Liver (tissue), 9 donors: ENCODE measurements around the gene GPR150. TPM values are rescaled to one million over a fixed set of nuclear protein-coding genes. Genes with fewer than 3 reads are reported as not detected.

ENCODE experiments used
- DNase-seq: peaks from one replicate; pipeline ENCODE4 v3.0.0-alpha.2; 2017; ENCODE audit warnings: low spot score
- H3K27ac ChIP-seq, 2 donors: one replicate each; pipeline ENCODE4 v1.7.0; 2013; ENCODE audit warnings: inconsistent platforms in 2 of 2, low read length in 2 of 2, control low read depth in 1 of 2, low read depth in 1 of 2, mild to moderate bottlenecking in 1 of 2
- H3K27me3 ChIP-seq, 4 donors: one replicate each; pipeline versions ENCODE4 v1.6.1 to v1.7.0; 2013; ENCODE audit warnings: low read length in 3 of 4, inconsistent platforms in 1 of 4, mild to moderate bottlenecking in 1 of 4, moderate library complexity in 1 of 4; ENCODE audit not compliant: control insufficient read depth in 4 of 4, insufficient read depth in 4 of 4
- H3K36me3 ChIP-seq, 4 donors: one replicate each; pipeline versions ENCODE4 v1.6.1 to v1.7.0; 2013; ENCODE audit warnings: low read length in 3 of 4, mild to moderate bottlenecking in 3 of 4, low read depth in 1 of 4, moderate library complexity in 1 of 4; ENCODE audit not compliant: control insufficient read depth in 4 of 4, insufficient read depth in 3 of 4
- H3K4me1 ChIP-seq, 4 donors: one replicate each; pipeline versions ENCODE4 v1.6.1 to v1.7.0; 2013; ENCODE audit warnings: low read length in 3 of 4, mild to moderate bottlenecking in 3 of 4, moderate library complexity in 1 of 4; ENCODE audit not compliant: control insufficient read depth in 4 of 4, insufficient read depth in 4 of 4
- H3K4me3 ChIP-seq, 3 donors: one replicate each; pipeline versions ENCODE4 v1.6.1 to v1.7.0; 2013; ENCODE audit warnings: low read length in 3 of 3, control low read depth in 1 of 3, low read depth in 1 of 3, mild to moderate bottlenecking in 1 of 3
- H3K9ac ChIP-seq, 2 donors: one replicate each; pipeline ENCODE4 v1.7.0; 2013; ENCODE audit warnings: low read length in 2 of 2, mild to moderate bottlenecking in 2 of 2, moderate library complexity in 2 of 2, control low read depth in 1 of 2, low read depth in 1 of 2
- H3K9me3 ChIP-seq, 4 donors: one replicate each; pipeline versions ENCODE4 v1.6.1 to v1.7.0; 2013; ENCODE audit warnings: low read length in 3 of 4; ENCODE audit not compliant: control insufficient read depth in 4 of 4
- ATF3 ChIP-seq: IDR thresholded peaks from 2 replicates; pipeline ENCODE4 v1.6.1; 2016; ENCODE audit warnings: antibody characterized with exemption
- CTCF ChIP-seq: fragments of 150-350 bp; IDR thresholded peaks from 2 replicates; pipeline ENCODE4 v1.5.1; 2017; ENCODE audit warnings: improper control_type of control experiment, low read depth, low read length; ENCODE audit not compliant: missing input control
- FOXA1 ChIP-seq: IDR thresholded peaks from 2 replicates; pipeline ENCODE4 v1.6.1; 2016; ENCODE audit warnings: antibody characterized with exemption
- FOXA2 ChIP-seq: IDR thresholded peaks from 2 replicates; pipeline ENCODE4 v1.6.1; 2016; ENCODE audit warnings: antibody characterized with exemption
- GABPA ChIP-seq, 2 donors: IDR thresholded peaks in 1 of 2; conservative IDR thresholded peaks in 1 of 2; 2 replicates each; pipeline ENCODE4 v1.6.1; 2016; ENCODE audit warnings: antibody characterized with exemption in 2 of 2, mild to moderate bottlenecking in 1 of 2, moderate library complexity in 1 of 2
- HNF4A ChIP-seq, 2 donors: conservative IDR thresholded peaks; 2 replicates each; pipeline ENCODE4 v1.6.1; 2016; ENCODE audit warnings: antibody characterized with exemption in 2 of 2, mild to moderate bottlenecking in 2 of 2
- JUND ChIP-seq, 2 donors: IDR thresholded peaks; 2 replicates each; pipeline ENCODE4 v1.6.1; 2016; ENCODE audit warnings: antibody characterized with exemption in 2 of 2
- RAD21 ChIP-seq, 2 donors: IDR thresholded peaks; 2 replicates each; pipeline ENCODE4 v1.6.1; 2016; ENCODE audit warnings: antibody characterized with exemption in 2 of 2, mild to moderate bottlenecking in 2 of 2
- RXRA ChIP-seq, 2 donors: IDR thresholded peaks; 2 replicates each; pipeline ENCODE4 v1.6.1; 2017 to 2018; ENCODE audit warnings: antibody characterized with exemption in 2 of 2, mild to moderate bottlenecking in 1 of 2
- TAF1 ChIP-seq: conservative IDR thresholded peaks from 2 replicates; pipeline ENCODE4 v1.6.1; 2016; ENCODE audit warnings: antibody characterized with exemption, mild to moderate bottlenecking
- WGBS: extraction: QIAGEN DNeasy Blood & Tissue Kit; methylation state at CpG from one replicate; pipeline ENCODE4 v1.1.7; 2013; 5-methylcytosine and 5-hydroxymethylcytosine counted together
- polyA plus RNA-seq, 2 donors: library from polyadenylated mRNA; stranded (reverse) in 1 of 2; unstranded in 1 of 2; fragments of 200-250 nt in 1 of 2; fragments of >200 nt in 1 of 2; fragmentation: Nextera tagmentation in 1 of 2; extraction: Ambion mirVana in 1 of 2; gene quantifications; one replicate each; pipeline versions ENCODE4 v1.2.1 to v1.2.3, GENCODE V29; 2013 to 2015
- total RNA-seq, 2 donors: library from RNA; depleted of rRNA; stranded (reverse); fragments of >200 nt; gene quantifications; one replicate each; pipeline ENCODE4 v1.2.3, GENCODE V29; 2014
- TF ChIP-seq, protein P1 (sequence below): IDR thresholded peaks from 2 replicates; pipeline ENCODE4 v1.6.1; 2016; ENCODE audit warnings: antibody characterized with exemption
- donor health status: healthy.
- donor health status: healthy.
- donor health status: healthy.
- donor health status: healthy.
- donor health status: healthy.

The GPR150 gene
- total and polyA plus RNA-seq, 4 donors: 0.07 to 0.17 (median 0.08) TPM; not detected in 1

- TF ChIP-seq ATF3 (no peak), TAF1 (no peak), RXRA (IDR thresholded peaks at IDR 0.05) (no peak)
- TF ChIP-seq, protein P1, sequence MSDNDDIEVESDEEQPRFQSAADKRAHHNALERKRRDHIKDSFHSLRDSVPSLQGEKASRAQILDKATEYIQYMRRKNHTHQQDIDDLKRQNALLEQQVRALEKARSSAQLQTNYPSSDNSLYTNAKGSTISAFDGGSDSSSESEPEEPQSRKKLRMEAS: no peak
Measured at GRCh38 chr5:95662946-95663345, 43.1 kb downstream of the GPR150 start (continued).

GRCh38 chr5:95664204-95664786, 44.4 kb downstream of the GPR150 start:
- no peak overlapping the region for H3K4me3 ChIP-seq
- 9% methylated on average over 3 of the region's 3 CpGs for WGBS
- no peaks in the 10 kb centered on the region for H3K36me3 ChIP-seq
- H3K9me3 ChIP-seq: no peaks in the 10 kb centered on the region
- peak; percentile 52 for DNase-seq
- peak overlapping the region in 1 of 2 donors; percentile 39 for H3K27ac ChIP-seq
- TF ChIP-seq RXRA (IDR thresholded peaks at IDR 0.05) (no peak), HNF4A (conservative IDR thresholded peaks at IDR 0.05) (no peak), RAD21 (IDR thresholded peaks at IDR 0.05) (peak; percentile 87 to 91), TAF1 (no peak), JUND (IDR thresholded peaks at IDR 0.05) (peak in 1 of 2 donors; percentile 25), CTCF (peak; percentile 71)
- H3K27me3 ChIP-seq: no peaks in the 10 kb centered on the region
- peak overlapping the region; percentile 42 to 60 for H3K9ac ChIP-seq
- H3K4me1 ChIP-seq: peaks cover 0 to 11% (median 4%) of the 10 kb centered on the region in 4 donors

- WGBS: 85% methylated on average over 4 of the region's 4 CpGs
Measured at GRCh38 chr5:95667061-95667618, 47.3 kb downstream of the GPR150 start.

DNA sequence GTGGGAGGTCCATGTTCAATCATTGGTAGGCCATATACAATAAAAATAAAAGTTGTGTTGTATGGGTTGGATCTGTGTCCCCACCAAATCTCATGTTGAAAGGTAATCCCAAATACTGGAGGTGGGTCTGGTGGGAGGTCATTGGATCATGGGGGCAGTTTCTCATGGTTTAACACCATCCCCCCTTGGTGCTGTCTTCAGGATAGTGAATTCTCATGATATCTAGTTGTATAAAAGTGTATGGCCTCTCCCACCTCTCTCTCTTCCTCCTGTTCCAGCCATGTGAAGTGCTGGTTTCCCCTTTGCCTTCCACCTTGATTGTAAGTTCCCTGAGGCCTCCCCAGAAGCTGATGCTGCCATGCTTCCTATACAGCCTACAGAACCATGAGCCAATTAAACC, 47.8 kb downstream of the GPR150 start:
- Histone ChIP-seq H3K9ac (no peak overlapping the region), H3K4me3 (no peak overlapping the region), H3K36me3 (no peaks in the 10 kb centered on the region), H3K4me1 (peaks cover 3 to 28% (median 16%) of the 10 kb centered on the region in 4 donors), H3K27ac (no peak overlapping the region), H3K27me3 (no peaks in the 10 kb centered on the region), H3K9me3 (no peaks in the 10 kb centered on the region)
- TF ChIP-seq JUND (IDR thresholded peaks at IDR 0.05) (no peak), FOXA2 (no peak), ATF3 (no peak)
- DNase-seq: no peak

More at GRCh38 chr5:95667061-95667618, 47.3 kb downstream of the GPR150 start:
- Histone ChIP-seq H3K27me3 (no peaks in the 10 kb centered on the region), H3K4me1 (peaks cover 3 to 25% (median 16%) of the 10 kb centered on the region in 4 donors), H3K9ac (no peak overlapping the region), H3K27ac (no peak overlapping the region), H3K36me3 (no peaks in the 10 kb centered on the region), H3K9me3 (no peaks in the 10 kb centered on the region), H3K4me3 (no peak overlapping the region)
- DNase-seq: no peak
- TF ChIP-seq FOXA1 (no peak), TAF1 (no peak), HNF4A (conservative IDR thresholded peaks at IDR 0.05) (no peak), GABPA (IDR thresholded peaks at IDR 0.05 in 1 of 2, conservative IDR thresholded peaks at IDR 0.05 in 1 of 2) (no peak)
- TF ChIP-seq, protein P1: no peak
